GM21390 (cell line): ENCODE data around the gene WFIKKN2.
"Not testable (repeated sequence)": the region's sequence is repeated elsewhere in the genome, so short reads cannot be mapped to it uniquely, and the experiment has no call there.

Source experiments
- ATAC-seq: cut with Tn5 transposase; IDR thresholded peaks from one replicate; pipeline ENCODE4 v1.9.1; 2021; ENCODE audit not compliant: unreplicated experiment

Gene WFIKKN2, protein sequence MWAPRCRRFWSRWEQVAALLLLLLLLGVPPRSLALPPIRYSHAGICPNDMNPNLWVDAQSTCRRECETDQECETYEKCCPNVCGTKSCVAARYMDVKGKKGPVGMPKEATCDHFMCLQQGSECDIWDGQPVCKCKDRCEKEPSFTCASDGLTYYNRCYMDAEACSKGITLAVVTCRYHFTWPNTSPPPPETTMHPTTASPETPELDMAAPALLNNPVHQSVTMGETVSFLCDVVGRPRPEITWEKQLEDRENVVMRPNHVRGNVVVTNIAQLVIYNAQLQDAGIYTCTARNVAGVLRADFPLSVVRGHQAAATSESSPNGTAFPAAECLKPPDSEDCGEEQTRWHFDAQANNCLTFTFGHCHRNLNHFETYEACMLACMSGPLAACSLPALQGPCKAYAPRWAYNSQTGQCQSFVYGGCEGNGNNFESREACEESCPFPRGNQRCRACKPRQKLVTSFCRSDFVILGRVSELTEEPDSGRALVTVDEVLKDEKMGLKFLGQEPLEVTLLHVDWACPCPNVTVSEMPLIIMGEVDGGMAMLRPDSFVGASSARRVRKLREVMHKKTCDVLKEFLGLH

DNA sequence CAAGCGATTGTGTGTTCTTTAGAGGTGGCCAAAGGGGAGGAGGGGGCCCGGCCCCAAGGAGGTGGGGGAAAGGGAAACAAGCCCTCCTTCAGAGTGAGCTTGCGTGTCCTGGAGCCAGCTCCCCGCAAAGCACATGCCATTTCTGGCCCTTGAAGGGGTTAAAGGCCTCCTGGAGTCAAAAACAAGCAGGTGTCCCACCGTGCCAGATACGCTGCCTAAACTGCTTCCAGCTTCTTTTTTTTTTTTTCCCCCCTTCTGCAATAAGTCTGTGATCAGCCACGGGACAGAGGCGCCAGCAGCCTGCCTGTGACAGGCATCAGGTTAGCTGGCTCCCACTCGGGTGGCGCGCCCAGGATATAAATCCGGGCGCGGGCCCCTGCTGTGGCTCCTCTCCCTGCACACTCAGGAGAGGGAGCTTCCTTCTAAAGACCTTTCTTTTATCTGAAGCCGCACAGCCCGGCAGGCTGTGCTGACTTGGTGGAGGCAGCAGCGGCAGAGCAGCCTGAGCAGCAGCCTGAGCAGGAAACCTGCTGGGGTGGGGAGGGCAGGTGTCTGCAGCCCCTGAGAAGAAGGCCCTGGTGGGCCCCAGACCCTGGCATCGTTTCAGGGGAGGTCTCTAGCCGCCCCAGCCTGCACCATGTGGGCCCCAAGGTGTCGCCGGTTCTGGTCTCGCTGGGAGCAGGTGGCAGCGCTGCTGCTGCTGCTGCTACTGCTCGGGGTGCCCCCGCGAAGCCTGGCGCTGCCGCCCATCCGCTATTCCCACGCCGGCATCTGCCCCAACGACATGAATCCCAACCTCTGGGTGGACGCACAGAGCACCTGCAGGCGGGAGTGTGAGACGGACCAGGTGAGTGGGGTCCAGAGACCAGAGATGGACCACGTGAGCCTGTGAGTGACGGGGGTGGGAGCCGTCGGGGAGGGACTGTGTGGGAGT, at the start of gene WFIKKN2:
Gene WFIKKN2, plus strand, starts transcription at position 286 of the 934 bp plus-strand sequence. Its CDS starts 352 bp downstream, at position 638.
- ATAC-seq: no peak

GRCh38 chr17:50785946-50786570, 49.3 kb upstream of the WFIKKN2 start:
- ATAC-seq: no peak

DNA sequence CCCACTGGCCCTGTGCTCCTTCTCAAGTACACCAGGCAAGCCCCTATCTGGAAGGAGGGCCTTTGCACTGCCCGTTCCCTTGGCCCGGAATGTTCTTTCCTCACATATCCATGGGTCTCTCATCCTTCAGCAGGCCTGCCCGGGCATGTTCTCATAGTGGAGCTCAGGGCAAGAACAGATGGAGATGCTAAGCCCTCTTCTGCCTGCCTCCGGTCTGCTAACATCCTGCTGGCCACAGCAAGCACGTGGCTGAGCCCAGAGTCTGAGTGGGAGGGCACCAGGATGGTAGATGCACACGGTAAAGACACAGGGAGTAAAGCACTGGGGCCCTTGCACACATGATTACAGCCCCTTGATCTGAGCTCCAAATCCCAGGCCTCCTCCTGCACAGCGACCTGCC, 48.3 kb upstream of the WFIKKN2 start:
- ATAC-seq: no peak

- no peak for ATAC-seq
Observed at GRCh38 chr17:50790618-50791017, 44.8 kb upstream of the WFIKKN2 start.

DNA sequence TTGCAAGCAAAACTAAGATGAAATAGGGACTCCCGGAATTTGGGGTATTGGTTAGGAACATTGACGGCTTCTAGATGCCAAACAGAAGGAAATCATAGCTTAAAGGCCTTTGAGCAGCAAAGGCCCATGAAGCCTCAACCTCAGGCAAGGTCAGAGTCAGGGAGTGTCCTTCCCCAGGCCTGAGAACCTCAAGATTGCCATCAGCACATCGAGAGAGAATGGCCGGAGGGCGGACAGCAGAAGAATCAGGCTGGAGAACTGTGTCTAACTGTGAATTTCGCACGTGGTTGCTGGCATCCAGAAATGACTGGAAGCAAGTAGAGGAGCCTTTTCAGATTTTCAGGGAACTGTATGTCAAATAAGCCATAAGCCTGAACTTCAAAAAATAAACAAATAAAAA, 43.3 kb upstream of the WFIKKN2 start:
- no peak for ATAC-seq

DNA sequence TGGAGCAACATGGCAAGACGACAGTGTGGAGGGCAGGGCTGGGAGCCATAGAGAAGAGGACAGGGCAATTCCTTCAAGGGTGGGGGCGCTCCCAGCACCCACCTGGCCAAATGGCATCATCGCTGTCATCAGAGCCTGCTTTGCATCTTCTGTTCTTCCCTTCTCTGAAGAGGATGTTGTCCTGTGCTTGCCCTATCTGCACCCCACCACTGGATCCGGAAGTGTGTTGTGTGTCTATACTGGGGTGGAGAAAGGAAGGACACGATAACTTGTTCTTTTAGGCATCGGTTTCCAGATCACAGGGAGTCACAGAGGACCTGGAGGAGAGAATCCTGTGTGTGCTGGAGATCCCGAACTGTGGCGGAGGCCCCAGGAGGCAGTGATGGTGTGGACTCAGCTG, 42.4 kb upstream of the WFIKKN2 start:
- no peak for ATAC-seq

GRCh38 chr17:50794361-50794760, 41.0 kb upstream of the WFIKKN2 start:
- no peak for ATAC-seq

GRCh38 chr17:50797135-50797810, 38.1 kb upstream of the WFIKKN2 start:
- ATAC-seq: no peak

- ATAC-seq: no peak
Observed at GRCh38 chr17:50798424-50799288, 36.7 kb upstream of the WFIKKN2 start.

DNA sequence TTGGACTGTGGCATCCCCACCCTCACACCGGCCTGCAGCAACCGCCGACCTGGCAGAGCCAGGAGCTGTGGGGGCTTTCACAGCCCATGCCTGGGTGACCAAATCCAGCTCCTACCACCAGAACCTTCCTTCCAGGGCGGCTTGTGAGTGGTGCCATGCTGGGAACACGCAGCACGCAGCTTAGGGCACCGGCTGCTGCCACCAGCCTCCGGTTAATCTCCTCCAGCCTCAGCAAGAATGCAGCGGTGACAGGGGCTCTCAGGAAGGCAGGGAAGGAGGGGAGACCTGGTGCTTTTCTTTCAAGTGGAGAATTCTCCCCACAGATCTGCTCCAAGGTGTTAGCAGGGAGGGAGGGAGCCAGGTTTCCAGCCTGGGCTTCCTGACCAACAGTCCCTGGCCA, 35.8 kb upstream of the WFIKKN2 start:
- no peak for ATAC-seq

DNA sequence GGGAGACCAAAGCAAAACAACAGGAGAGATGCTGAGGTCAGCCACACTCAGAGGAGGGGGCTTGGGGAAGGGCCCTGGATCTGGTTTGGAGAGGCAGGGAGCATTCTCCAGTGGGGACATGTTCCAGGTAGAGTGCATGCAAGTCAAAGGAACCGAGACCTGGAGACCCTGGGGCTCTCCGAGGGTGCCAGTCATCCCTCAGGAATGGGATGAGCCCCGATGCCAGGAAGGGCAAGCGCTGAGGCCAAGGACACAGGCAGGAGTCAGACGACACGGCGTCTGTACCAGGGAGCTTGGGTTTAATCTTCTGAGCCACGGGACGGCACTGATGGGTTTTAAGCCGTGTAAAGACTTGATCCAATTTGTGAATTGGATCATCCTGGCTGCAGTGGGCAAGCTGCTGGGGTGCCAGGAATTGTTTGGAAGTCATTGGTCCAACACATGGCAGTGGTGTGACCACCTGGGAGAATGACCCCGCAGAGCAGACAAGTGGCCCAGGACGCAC, 35.1 kb upstream of the WFIKKN2 start:
- ATAC-seq: no peak

GRCh38 chr17:50802609-50803571, 32.5 kb upstream of the WFIKKN2 start:
- no peak for ATAC-seq

- ATAC-seq: no peak
Observed at GRCh38 chr17:50803676-50804075, 31.7 kb upstream of the WFIKKN2 start.

GRCh38 chr17:50804749-50805475, 30.5 kb upstream of the WFIKKN2 start:
- ATAC-seq: not testable (repeated sequence)

GRCh38 chr17:50805486-50805885, 29.9 kb upstream of the WFIKKN2 start:
- ATAC-seq: no peak

GRCh38 chr17:50806141-50806643, 29.2 kb upstream of the WFIKKN2 start:
- ATAC-seq: no peak

DNA sequence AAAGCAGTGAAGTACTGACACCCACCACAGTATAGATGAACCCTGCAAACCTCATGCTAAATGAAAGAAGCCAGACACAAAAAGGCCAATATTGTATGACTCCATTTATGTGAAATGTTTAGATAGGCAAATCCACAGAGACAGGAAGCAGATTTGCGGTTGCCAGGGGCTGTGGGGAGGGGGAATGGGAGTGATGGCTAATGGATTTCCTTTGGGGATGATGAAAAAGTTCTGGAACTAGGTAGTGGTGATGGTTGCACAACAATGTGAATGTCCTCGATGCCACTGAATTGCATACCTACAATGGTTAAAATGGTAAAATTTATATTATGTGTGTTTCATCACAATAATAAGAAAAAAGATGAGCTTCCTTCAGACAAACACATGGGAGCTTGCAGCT, 28.4 kb upstream of the WFIKKN2 start:
- ATAC-seq: no peak
